Retina (tissue), 1 donor: ENCODE data around the gene IFITM10.

Experiments used
- DNase-seq: peaks from one replicate; pipeline ENCODE4 v3.0.0-alpha.2; 2016

The IFITM10 gene

GRCh38 chr11:1750840-1751530, 590 bp upstream of the IFITM10 start:
- DNase-seq = no peak

- peak; percentile 29 for DNase-seq
These were observed 722 bp downstream of the IFITM10 start for GRCh38 chr11:1749395-1750351.

GRCh38 chr11:1748636-1749394, 1.6 kb downstream of the IFITM10 start:
- peak; percentile 66 for DNase-seq

GRCh38 chr11:1747753-1748635, 2.4 kb downstream of the IFITM10 start:
- DNase-seq = peak; percentile 25

GRCh38 chr11:1746956-1747752, 3.2 kb downstream of the IFITM10 start:
- DNase-seq = no peak

- DNase-seq = no peak
These were observed 3.9 kb downstream of the IFITM10 start for GRCh38 chr11:1746511-1746931.

- DNase-seq = no peak
These were observed 4.6 kb downstream of the IFITM10 start for GRCh38 chr11:1745701-1746320.

GRCh38 chr11:1744891-1745700, 5.3 kb downstream of the IFITM10 start:
- DNase-seq = no peak

- no peak for DNase-seq
These were observed 6.1 kb downstream of the IFITM10 start for GRCh38 chr11:1744137-1744886.

- no peak for DNase-seq
These were observed 6.7 kb downstream of the IFITM10 start for GRCh38 chr11:1743585-1744136.

- no peak for DNase-seq
These were observed 7.4 kb downstream of the IFITM10 start for GRCh38 chr11:1742869-1743584.

GRCh38 chr11:1742371-1742770, 8.0 kb downstream of the IFITM10 start:
- no peak for DNase-seq

GRCh38 chr11:1741741-1742140, 8.7 kb downstream of the IFITM10 start:
- no peak for DNase-seq

- no peak for DNase-seq
These were observed 9.4 kb downstream of the IFITM10 start for GRCh38 chr11:1740786-1741530.

GRCh38 chr11:1739576-1739975, 10.8 kb downstream of the IFITM10 start:
- DNase-seq = no peak

GRCh38 chr11:1738380-1738779, 12.0 kb downstream of the IFITM10 start:
- no peak for DNase-seq

GRCh38 chr11:1737080-1737757, 13.2 kb downstream of the IFITM10 start:
- no peak for DNase-seq
